DOHH2 (cell line): ENCODE results near the gene RBM22.

Experiments
- EZH2phosphoT487 ChIP-seq: fragments of 200-600 bp; sonication (generic); IDR thresholded peaks from 2 replicates; pipeline ENCODE4 v1.6.1; 2017; ENCODE audit warnings: borderline replicate concordance, mild to moderate bottlenecking, antibody characterized with exemption, low read length, moderate library complexity, mixed read lengths
- TF ChIP-seq, protein P1 (sequence below): fragments of 200-600 bp; sonication (generic); IDR thresholded peaks from one replicate; pipeline ENCODE4 v1.5.1; 2014; ENCODE audit warnings: antibody characterized with exemption, mild to moderate bottlenecking, low read depth, low read length; ENCODE audit not compliant: poor library complexity, severe bottlenecking

DNA sequence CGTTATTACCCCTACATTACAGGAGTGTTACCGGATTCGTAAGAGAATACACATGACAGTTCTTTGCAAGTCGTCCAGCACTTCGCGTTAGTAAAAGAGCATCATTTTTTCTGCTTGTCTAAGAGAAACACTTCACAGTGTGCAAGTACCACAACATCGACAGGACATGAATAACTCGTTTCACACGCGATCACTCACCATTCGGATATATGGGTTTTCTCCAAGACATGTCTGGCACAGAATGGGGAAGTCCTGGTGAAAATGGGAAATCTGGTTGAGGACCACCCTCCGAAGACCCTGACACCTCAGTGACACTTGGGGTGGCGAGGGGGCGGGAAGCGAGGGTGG, 642 bp downstream of the RBM22 start:
- TF ChIP-seq, protein P1, sequence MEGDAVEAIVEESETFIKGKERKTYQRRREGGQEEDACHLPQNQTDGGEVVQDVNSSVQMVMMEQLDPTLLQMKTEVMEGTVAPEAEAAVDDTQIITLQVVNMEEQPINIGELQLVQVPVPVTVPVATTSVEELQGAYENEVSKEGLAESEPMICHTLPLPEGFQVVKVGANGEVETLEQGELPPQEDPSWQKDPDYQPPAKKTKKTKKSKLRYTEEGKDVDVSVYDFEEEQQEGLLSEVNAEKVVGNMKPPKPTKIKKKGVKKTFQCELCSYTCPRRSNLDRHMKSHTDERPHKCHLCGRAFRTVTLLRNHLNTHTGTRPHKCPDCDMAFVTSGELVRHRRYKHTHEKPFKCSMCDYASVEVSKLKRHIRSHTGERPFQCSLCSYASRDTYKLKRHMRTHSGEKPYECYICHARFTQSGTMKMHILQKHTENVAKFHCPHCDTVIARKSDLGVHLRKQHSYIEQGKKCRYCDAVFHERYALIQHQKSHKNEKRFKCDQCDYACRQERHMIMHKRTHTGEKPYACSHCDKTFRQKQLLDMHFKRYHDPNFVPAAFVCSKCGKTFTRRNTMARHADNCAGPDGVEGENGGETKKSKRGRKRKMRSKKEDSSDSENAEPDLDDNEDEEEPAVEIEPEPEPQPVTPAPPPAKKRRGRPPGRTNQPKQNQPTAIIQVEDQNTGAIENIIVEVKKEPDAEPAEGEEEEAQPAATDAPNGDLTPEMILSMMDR: no peak
- no peak for TF ChIP-seq EZH2phosphoT487
